Lower leg skin (tissue), 4 donors: ENCODE measurements around the gene MDH1B. TPM values are rescaled to one million over a fixed set of nuclear protein-coding genes. Genes with fewer than 3 reads are reported as not detected.

Experiments used
- DNase-seq, 2 donors: peaks; one replicate each; pipeline ENCODE4 v3.0.0-alpha.2; 2019; ENCODE audit warnings: low spot score in 2 of 2
- H3K4me3 ChIP-seq: fragments of 200-600 bp; sonication (generic); 2 replicates; pipeline ENCODE4 v1.5.1; 2017; ENCODE audit warnings: mild to moderate bottlenecking, low read depth; ENCODE audit not compliant: poor library complexity, severe bottlenecking
- CTCF ChIP-seq, 3 donors: fragments of 450-650 bp; IDR thresholded peaks; one replicate each; pipeline ENCODE4 v1.5.1; 2016; ENCODE audit warnings: antibody characterized with exemption in 3 of 3, mild to moderate bottlenecking in 3 of 3, moderate library complexity in 2 of 3
- POLR2A ChIP-seq, 2 donors: fragments of 450-650 bp; IDR thresholded peaks; one replicate each; pipeline ENCODE4 v1.6.1; 2016 to 2017; ENCODE audit warnings: antibody characterized with exemption in 2 of 2, mild to moderate bottlenecking in 1 of 2, moderate library complexity in 1 of 2
- WGBS, 2 donors: methylation state at CpG; one replicate each; pipeline ENCODE4 v1.1.5; 2018; 5-methylcytosine and 5-hydroxymethylcytosine counted together
- intact Hi-C: fragments of 100-400 bp; cut with DNase I; formaldehyde crosslinking; loops from one replicate; pipeline ENCODE4 v1.15.0; 2023; ENCODE audit warnings: low total_unique reads
- total RNA-seq, 4 donors: library from RNA; depleted of rRNA; stranded (reverse); fragments of >200 nt; gene quantifications; one replicate each; pipeline ENCODE4 v1.1.0, GENCODE V29; 2016

The MDH1B gene
- total RNA-seq, 4 donors from 2014 or later = 0.10 to 1.1 (median 0.46) TPM

- intact Hi-C loops = loop anchor here (5.0 kb wide), 1 partner anchor 669 kb away; no protein-coding TSS in a partner anchor
- WGBS, 2 donors = 89% methylated on average over 7 of the region's 7 CpGs
- H3K4me3 ChIP-seq = no peak overlapping the region
- TF ChIP-seq CTCF (IDR thresholded peaks at IDR 0.05) (no peak), POLR2A (IDR thresholded peaks at IDR 0.05) (no peak)
- DNase-seq = no peak
Observed at GRCh38 chr2:206802654-206803514, 37.8 kb upstream of the MDH1B start.

DNA sequence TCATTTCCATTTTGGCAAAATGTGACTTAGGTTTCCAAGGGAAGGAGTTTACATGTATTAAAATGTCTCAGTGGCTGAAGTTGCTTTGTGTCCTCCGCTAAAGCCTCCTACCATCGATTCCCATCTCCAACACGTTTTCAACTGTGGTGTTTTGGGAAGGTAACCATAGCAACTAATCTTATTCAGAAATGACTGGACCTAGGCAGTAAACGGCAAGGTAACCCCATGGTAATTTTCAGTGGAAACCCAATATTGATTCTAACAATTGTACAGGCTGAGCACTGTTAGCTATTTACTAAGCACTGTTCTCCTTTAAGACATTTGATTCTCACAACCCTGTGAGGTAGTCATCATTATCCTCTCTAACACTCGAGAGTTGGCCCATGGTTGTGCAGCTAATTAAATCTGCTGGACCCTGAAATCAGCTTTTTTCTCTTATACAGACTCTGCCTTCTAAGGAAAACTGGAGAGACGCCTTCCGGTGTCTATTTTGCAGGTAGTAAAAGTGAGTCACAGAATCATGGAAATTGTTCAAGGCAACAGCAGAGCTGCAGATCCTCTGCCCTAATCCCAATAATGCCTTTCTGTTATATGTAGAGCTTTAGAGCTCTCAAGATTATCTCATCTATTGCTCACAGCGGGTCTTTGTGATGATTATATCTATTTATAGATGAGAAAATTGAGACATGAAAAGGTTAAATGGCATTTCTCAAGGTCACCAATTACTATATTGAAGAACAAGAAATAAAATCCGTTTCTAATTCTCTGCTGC, 36.5 kb upstream of the MDH1B start:
- intact Hi-C loops = loop anchor here (5.0 kb wide), 1 partner anchor 671 kb away; no protein-coding TSS in a partner anchor
- no peak for DNase-seq
- H3K4me3 ChIP-seq = no peak overlapping the region
- 80 to 82% methylated on average over 9 of the region's 9 CpGs for WGBS, 2 donors
- TF ChIP-seq POLR2A (IDR thresholded peaks at IDR 0.05) (no peak), CTCF (IDR thresholded peaks at IDR 0.05) (no peak)

DNA sequence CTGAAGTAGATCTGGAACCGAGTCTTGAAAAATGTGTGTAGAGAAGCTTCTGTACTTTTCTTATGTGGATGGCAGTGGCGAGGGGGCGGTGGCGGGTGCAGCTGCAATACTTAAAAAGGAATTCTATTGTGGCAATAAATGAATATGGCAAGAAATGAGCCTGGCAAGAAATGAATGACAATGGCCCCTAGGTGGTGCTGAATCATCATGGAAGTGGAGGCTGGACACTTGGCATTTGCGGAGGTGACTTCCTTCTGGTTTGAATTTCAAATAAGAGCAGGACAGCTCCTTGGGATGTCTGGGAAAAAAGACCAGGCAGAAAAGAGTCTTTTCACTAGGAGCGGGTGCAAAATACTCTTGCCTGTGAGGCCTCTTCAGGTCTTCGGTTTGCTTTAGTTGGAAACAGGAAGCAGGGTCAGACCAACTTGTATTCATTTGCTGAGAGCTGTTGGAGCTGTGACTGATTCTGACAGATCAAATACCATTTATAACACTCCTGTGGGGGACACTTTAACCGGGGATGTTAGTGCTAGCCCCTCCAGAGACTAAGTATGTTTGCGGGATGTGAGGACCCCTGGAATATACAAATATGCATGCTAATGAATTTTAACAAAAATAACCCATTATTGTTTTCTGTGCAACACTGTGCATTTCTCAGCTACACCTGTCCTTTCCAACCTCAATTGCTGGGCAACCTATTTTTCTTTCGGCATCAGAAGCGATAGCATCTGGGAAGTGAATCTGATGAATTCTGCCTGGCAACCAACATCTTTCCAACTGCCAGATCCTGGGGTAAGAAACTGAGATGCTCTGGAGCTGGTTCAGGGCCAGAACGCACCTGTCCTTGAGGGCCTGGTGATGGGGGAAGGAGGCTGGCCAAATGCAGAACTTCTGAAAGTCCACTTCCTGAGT, 35.6 kb upstream of the MDH1B start:
- peak; percentile 64 to 87 for DNase-seq
- intact Hi-C loops = loop anchor here (5.0 kb wide), 1 partner anchor 672 kb away; no protein-coding TSS in a partner anchor
- TF ChIP-seq POLR2A (IDR thresholded peaks at IDR 0.05) (no peak), CTCF (IDR thresholded peaks at IDR 0.05) (peak in 1 of 3 donors; percentile 10)
- WGBS, 2 donors = 35 to 41% methylated on average over 12 of the region's 12 CpGs
- no peak overlapping the region for H3K4me3 ChIP-seq

- H3K4me3 ChIP-seq = no peak overlapping the region
- no peak for DNase-seq
- intact Hi-C loops = no loop called here
- TF ChIP-seq POLR2A (IDR thresholded peaks at IDR 0.05) (no peak), CTCF (IDR thresholded peaks at IDR 0.05) (no peak)
- WGBS, 2 donors = 79 to 82% methylated on average over 3 of the region's 3 CpGs
Observed at GRCh38 chr2:206799083-206799482, 34.0 kb upstream of the MDH1B start.

DNA sequence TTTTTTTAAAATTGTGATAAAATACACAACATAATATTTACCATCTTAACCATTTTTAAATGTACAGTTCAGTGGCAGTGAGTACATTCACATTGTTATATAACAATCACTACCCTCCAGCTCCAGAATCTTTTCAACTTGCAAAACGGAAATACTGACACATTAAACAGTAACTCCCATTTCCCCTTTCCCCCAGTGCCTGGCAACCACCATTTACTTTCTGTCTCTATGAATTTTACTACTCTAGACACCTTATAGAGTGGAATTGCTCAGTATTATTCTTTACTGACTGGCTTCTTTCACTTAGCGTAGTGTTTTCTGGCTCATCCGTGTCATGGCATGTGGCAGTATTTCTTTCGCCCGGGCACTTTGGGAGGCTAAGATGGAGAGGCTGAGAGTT, 32.9 kb upstream of the MDH1B start:
- WGBS, 2 donors = 80 to 81% methylated on average over 5 of the region's 5 CpGs
- no peak for DNase-seq
- no peak for TF ChIP-seq CTCF (IDR thresholded peaks at IDR 0.05)
- intact Hi-C loops = no loop called here
- no peak overlapping the region for H3K4me3 ChIP-seq
